ENCODE results near the gene ACSL6.

ACSL6 gene

GRCh38 chr5:132044207-132044606 is 32.7 kb upstream of the ACSL6 start:
- no peak for DNase-seq

GRCh38 chr5:132037353-132037752 is 25.9 kb upstream of the ACSL6 start:
- no peak for DNase-seq

GRCh38 chr5:132033122-132033521 is 21.7 kb upstream of the ACSL6 start:
- DNase-seq = no peak

GRCh38 chr5:132032196-132032595 is 20.7 kb upstream of the ACSL6 start:
- DNase-seq = no peak

- no peak for DNase-seq
These were observed 19.2 kb upstream of the ACSL6 start for GRCh38 chr5:132030610-132031009.

- no peak for DNase-seq
These were observed 18.3 kb upstream of the ACSL6 start for GRCh38 chr5:132029609-132030330.

GRCh38 chr5:132027027-132027426 is 15.6 kb upstream of the ACSL6 start:
- no peak for DNase-seq

- no peak for DNase-seq
These were observed 15.1 kb upstream of the ACSL6 start for GRCh38 chr5:132026516-132027008.

GRCh38 chr5:132025403-132025971 is 14.0 kb upstream of the ACSL6 start:
- no peak for DNase-seq

GRCh38 chr5:132024789-132025402 is 13.4 kb upstream of the ACSL6 start:
- no peak for DNase-seq

- DNase-seq = no peak
These were observed 12.6 kb upstream of the ACSL6 start for GRCh38 chr5:132024117-132024435.

GRCh38 chr5:132023258-132024116 is 12.0 kb upstream of the ACSL6 start:
- no peak for DNase-seq

- no peak for DNase-seq
These were observed 11.3 kb upstream of the ACSL6 start for GRCh38 chr5:132022737-132023136.

GRCh38 chr5:132021654-132022053 is 10.2 kb upstream of the ACSL6 start:
- DNase-seq = no peak

GRCh38 chr5:132020568-132021339 is 9.3 kb upstream of the ACSL6 start:
- DNase-seq = no peak

- DNase-seq = no peak
These were observed 8.5 kb upstream of the ACSL6 start for GRCh38 chr5:132019857-132020555.

GRCh38 chr5:132019337-132019736 is 7.9 kb upstream of the ACSL6 start:
- no peak for DNase-seq

GRCh38 chr5:132017738-132018625 is 6.5 kb upstream of the ACSL6 start:
- no peak for DNase-seq

GRCh38 chr5:132017316-132017715 is 5.9 kb upstream of the ACSL6 start:
- no peak for DNase-seq

GRCh38 chr5:132016721-132017250 is 5.3 kb upstream of the ACSL6 start:
- no peak for DNase-seq

- DNase-seq = no peak
These were observed 2.3 kb upstream of the ACSL6 start for GRCh38 chr5:132013711-132014110.
